Measurements from ENCODE around the gene SMIM41.

The SMIM41 gene

GRCh38 chr12:52122904-52123303 is 43.4 kb downstream of the SMIM41 start:
- Histone ChIP-seq H3K9ac (ENCODE audit: low read depth, low read length, poor library complexity, severe bottlenecking) (no peak overlapping the region), H3F3A (ENCODE audit: low read depth) (no peaks in the 10 kb centered on the region), H3K4me1 (ENCODE audit: insufficient read depth, low read length, poor library complexity, severe bottlenecking) (no peaks in the 10 kb centered on the region), H3K4me3 (ENCODE audit: low read length, poor library complexity, severe bottlenecking) (no peak overlapping the region), H3K9me3 (ENCODE audit: insufficient read depth, low read depth, low read length) (no peaks in the 10 kb centered on the region), H2AFZ (ENCODE audit: low read length) (no peak overlapping the region), H3K9me2 (replicated peaks; ENCODE audit: low read depth, low read length) (no peaks in the 10 kb centered on the region), H3K27me3 (ENCODE audit: insufficient read depth, low read length, poor library complexity, severe bottlenecking) (no peaks in the 10 kb centered on the region), H3K4me2 (ENCODE audit: low read depth, low read length, poor library complexity, severe bottlenecking) (no peak overlapping the region), H4K20me1 (ENCODE audit: insufficient read depth, low read length, poor library complexity, severe bottlenecking) (no peaks in the 10 kb centered on the region), H3K36me3 (ENCODE audit: insufficient read depth, low read length) (no peaks in the 10 kb centered on the region), H3K79me2 (ENCODE audit: insufficient read depth, low read length) (no peaks in the 10 kb centered on the region)
- TF ChIP-seq CTCF (conservative IDR thresholded peaks at IDR 0.05; ENCODE audit: low read length), result no peak
- no peak for TF ChIP-seq EZH2phosphoT487 (IDR thresholded peaks at IDR 0.05; ENCODE audit: borderline replicate concordance)

GRCh38 chr12:52123487-52124186 is 44.1 kb downstream of the SMIM41 start:
- Histone ChIP-seq H3K9me3 (ENCODE audit: insufficient read depth, low read depth, low read length) (no peaks in the 10 kb centered on the region), H3K9ac (ENCODE audit: low read depth, low read length, poor library complexity, severe bottlenecking) (no peak overlapping the region), H3F3A (ENCODE audit: low read depth) (no peaks in the 10 kb centered on the region), H3K4me2 (ENCODE audit: low read depth, low read length, poor library complexity, severe bottlenecking) (no peak overlapping the region), H3K4me1 (ENCODE audit: insufficient read depth, low read length, poor library complexity, severe bottlenecking) (no peaks in the 10 kb centered on the region), H3K79me2 (ENCODE audit: insufficient read depth, low read length) (no peaks in the 10 kb centered on the region), H4K20me1 (ENCODE audit: insufficient read depth, low read length, poor library complexity, severe bottlenecking) (no peaks in the 10 kb centered on the region), H3K9me2 (replicated peaks; ENCODE audit: low read depth, low read length) (no peaks in the 10 kb centered on the region), H3K4me3 (ENCODE audit: low read length, poor library complexity, severe bottlenecking) (no peak overlapping the region), H3K27me3 (ENCODE audit: insufficient read depth, low read length, poor library complexity, severe bottlenecking) (no peaks in the 10 kb centered on the region), H3K36me3 (ENCODE audit: insufficient read depth, low read length) (no peaks in the 10 kb centered on the region), H2AFZ (ENCODE audit: low read length) (no peak overlapping the region)
- TF ChIP-seq EZH2phosphoT487 (IDR thresholded peaks at IDR 0.05; ENCODE audit: borderline replicate concordance) (no peak), CTCF (conservative IDR thresholded peaks at IDR 0.05; ENCODE audit: low read length) (no peak)

- Histone ChIP-seq H3K4me1 (ENCODE audit: insufficient read depth, low read length, poor library complexity, severe bottlenecking) (no peaks in the 10 kb centered on the region), H3K9me3 (ENCODE audit: insufficient read depth, low read depth, low read length) (no peaks in the 10 kb centered on the region), H3K4me2 (ENCODE audit: low read depth, low read length, poor library complexity, severe bottlenecking) (no peak overlapping the region), H3K79me2 (ENCODE audit: insufficient read depth, low read length) (no peaks in the 10 kb centered on the region), H3K9me2 (replicated peaks; ENCODE audit: low read depth, low read length) (no peaks in the 10 kb centered on the region), H3F3A (ENCODE audit: low read depth) (no peaks in the 10 kb centered on the region), H3K36me3 (ENCODE audit: insufficient read depth, low read length) (no peaks in the 10 kb centered on the region), H3K4me3 (ENCODE audit: low read length, poor library complexity, severe bottlenecking) (no peak overlapping the region), H2AFZ (ENCODE audit: low read length) (no peak overlapping the region), H3K27me3 (ENCODE audit: insufficient read depth, low read length, poor library complexity, severe bottlenecking) (no peaks in the 10 kb centered on the region), H3K9ac (ENCODE audit: low read depth, low read length, poor library complexity, severe bottlenecking) (no peak overlapping the region), H4K20me1 (ENCODE audit: insufficient read depth, low read length, poor library complexity, severe bottlenecking) (no peaks in the 10 kb centered on the region)
- no peak for TF ChIP-seq EZH2phosphoT487 (IDR thresholded peaks at IDR 0.05; ENCODE audit: borderline replicate concordance)
- TF ChIP-seq CTCF (conservative IDR thresholded peaks at IDR 0.05; ENCODE audit: low read length), result no peak
Observed at GRCh38 chr12:52125476-52125900, 46.0 kb downstream of the SMIM41 start.
